H1 (cell line): Measurements from ENCODE around the gene PCNX4. TPM values are rescaled to one million over a fixed set of nuclear protein-coding genes. Genes with fewer than 3 reads are reported as not detected.

ENCODE experiments used
- CTCF ChIA-PET: fragments of 300-600 bp; sonication (Branson Sonifier 250); formaldehyde crosslinking; loops from one replicate; lab custom pipeline; 2021; ENCODE audit not compliant: partially characterized antibody; lab: Charles Lee
- POLR2A ChIA-PET: fragments of 300-600 bp; sonication (Branson Sonifier 250); formaldehyde crosslinking; loops from one replicate; lab custom pipeline; 2021; ENCODE audit warnings: inconsistent platforms; ENCODE audit not compliant: partially characterized antibody; lab: Charles Lee
- DNase-seq, 2 experiments: peaks; one replicate each; pipeline versions ENCODE4 v3.0.0 to v3.0.0-alpha.2; 2010 to 2022; ENCODE audit warnings: low spot score in 2 of 2, low read depth in 1 of 2, mixed read lengths in 1 of 2
- FAIRE-seq: peaks from 2 replicates; lab custom pipeline; 2011; peaks lifted over from hg19 to GRCh38; lab: Jason Lieb, UNC
- H2AFZ ChIP-seq: 2 replicates; pipeline ENCODE4 v1.8.1; 2012; ENCODE audit warnings: low read length, inconsistent platforms
- H2AK5ac ChIP-seq: 2 replicates; pipeline ENCODE4 v1.6.1; 2013; ENCODE audit warnings: low read depth, low read length
- H2BK120ac ChIP-seq: replicated peaks from 2 replicates; pipeline ENCODE3; 2013; ENCODE audit warnings: low read depth, low read length, inconsistent platforms
- H2BK12ac ChIP-seq: 2 replicates; pipeline ENCODE4 v1.6.1; 2013; ENCODE audit warnings: low read depth, low read length
- H2BK15ac ChIP-seq: 2 replicates; pipeline ENCODE4 v1.6.1; 2013; ENCODE audit warnings: low read length
- H2BK20ac ChIP-seq: 2 replicates; pipeline ENCODE4 v1.6.1; 2013; ENCODE audit warnings: low read length
- H2BK5ac ChIP-seq: 2 replicates; pipeline ENCODE4 v1.6.1; 2013; ENCODE audit warnings: low read depth, low read length
- H3K14ac ChIP-seq: 2 replicates; pipeline ENCODE4 v1.6.1; 2013; ENCODE audit warnings: inconsistent platforms; ENCODE audit not compliant: insufficient read length
- H3K18ac ChIP-seq: 2 replicates; pipeline ENCODE4 v1.6.1; 2013; ENCODE audit warnings: low read length; ENCODE audit errors: extremely low read depth
- H3K23ac ChIP-seq: 2 replicates; pipeline ENCODE4 v1.6.1; 2013; ENCODE audit warnings: inconsistent platforms; ENCODE audit not compliant: insufficient read length
- H3K23me2 ChIP-seq: 2 replicates; pipeline ENCODE4 v1.6.1; 2013; ENCODE audit warnings: low read depth, low read length
- H3K27ac ChIP-seq: 2 replicates; pipeline ENCODE4 v1.6.1; 2011; ENCODE audit warnings: low read depth, low read length, inconsistent platforms
- H3K27me3 ChIP-seq, 4 experiments: replicated peaks in 1 of 4; 1 replicate in 1 of 4; 2 replicates in 3 of 4; pipeline versions ENCODE4 v1.6.1 to v1.8.1; 2011 to 2013; ENCODE audit warnings: low read length in 3 of 4, mild to moderate bottlenecking in 3 of 4, inconsistent platforms in 2 of 4, mixed read lengths in 2 of 4, moderate library complexity in 1 of 4; ENCODE audit not compliant: control insufficient read depth in 3 of 4, insufficient read depth in 3 of 4; ENCODE audit errors: extremely low read depth in 1 of 4
- H3K36me3 ChIP-seq, 4 experiments: 2 replicates each; pipeline versions ENCODE4 v1.6.1 to v1.8.1; 2011 to 2013; ENCODE audit warnings: mild to moderate bottlenecking in 4 of 4, low read length in 3 of 4, moderate library complexity in 2 of 4, control low read depth in 1 of 4, inconsistent platforms in 1 of 4; ENCODE audit not compliant: insufficient read depth in 4 of 4, control insufficient read depth in 2 of 4
- H3K4ac ChIP-seq: replicated peaks from 2 replicates; pipeline ENCODE3; 2013; ENCODE audit warnings: low read length, low read depth, mixed read lengths, inconsistent platforms; ENCODE audit not compliant: insufficient read length
- H3K4me1 ChIP-seq, 4 experiments: replicated peaks in 1 of 4; 1 replicate in 1 of 4; 2 replicates in 3 of 4; pipeline versions ENCODE4 v1.6.1 to v1.8.1; 2011 to 2013; ENCODE audit warnings: low read length in 3 of 4, inconsistent platforms in 2 of 4, mixed read lengths in 1 of 4; ENCODE audit not compliant: insufficient read depth in 4 of 4, control insufficient read depth in 3 of 4
- H3K4me2 ChIP-seq, 2 experiments: 2 replicates each; pipeline versions ENCODE4 v1.6.1 to v1.8.1; 2011 to 2013; ENCODE audit warnings: low read depth in 2 of 2, low read length in 2 of 2, control low read depth in 1 of 2, inconsistent platforms in 1 of 2, mild to moderate bottlenecking in 1 of 2; ENCODE audit not compliant: insufficient read depth in 1 of 2
- H3K4me3 ChIP-seq, 4 experiments: fragments of 200-600, 300-600 bp in 1 of 4; sonication (generic), shearing (Covaris generic), sonication (Bioruptor Twin) in 1 of 4; 2 replicates each; pipeline versions ENCODE4 v1.5.1 to v1.8.1; 2011 to 2016; ENCODE audit warnings: low read length in 4 of 4, low read depth in 3 of 4, control low read depth in 2 of 4, inconsistent platforms in 2 of 4, mild to moderate bottlenecking in 2 of 4, mixed read lengths in 1 of 4, moderate library complexity in 1 of 4; ENCODE audit not compliant: insufficient read depth in 2 of 4; ENCODE audit errors: extremely low read depth in 1 of 4
- H3K56ac ChIP-seq: replicated peaks from 2 replicates; pipeline ENCODE3; 2013; ENCODE audit warnings: low read depth, mild to moderate bottlenecking, mixed read lengths, low read length, inconsistent platforms; ENCODE audit not compliant: insufficient read length
- H3K79me1 ChIP-seq: 2 replicates; pipeline ENCODE4 v1.6.1; 2013; ENCODE audit warnings: low read depth, low read length, control low read depth
- H3K79me2 ChIP-seq, 2 experiments: 2 replicates each; pipeline versions ENCODE4 v1.6.1 to v1.8.1; 2012 to 2013; ENCODE audit warnings: low read length in 2 of 2, mild to moderate bottlenecking in 2 of 2, inconsistent platforms in 1 of 2; ENCODE audit not compliant: insufficient read depth in 2 of 2, control insufficient read depth in 1 of 2
- H3K9ac ChIP-seq, 4 experiments: replicated peaks in 1 of 4; 1 replicate in 1 of 4; 2 replicates in 3 of 4; pipeline versions ENCODE4 v1.6.1 to v1.8.1; 2011 to 2013; ENCODE audit warnings: low read depth in 3 of 4, low read length in 3 of 4, control low read depth in 2 of 4, mild to moderate bottlenecking in 2 of 4, moderate library complexity in 2 of 4, inconsistent platforms in 1 of 4; ENCODE audit errors: extremely low read depth in 1 of 4
- H3K9me3 ChIP-seq, 2 experiments: 2 replicates each; pipeline versions ENCODE4 v1.6.1 to v1.8.1; 2012 to 2013; ENCODE audit warnings: mild to moderate bottlenecking in 2 of 2, moderate library complexity in 2 of 2, control low read depth in 1 of 2, inconsistent platforms in 1 of 2, low read depth in 1 of 2, low read length in 1 of 2, mixed read lengths in 1 of 2; ENCODE audit not compliant: insufficient read depth in 2 of 2
- H4K20me1 ChIP-seq, 2 experiments: replicated peaks in 1 of 2; 2 replicates each; pipeline versions ENCODE3 to v1.8.1; 2011 to 2013; ENCODE audit warnings: inconsistent platforms in 2 of 2, low read length in 2 of 2, mild to moderate bottlenecking in 1 of 2; ENCODE audit not compliant: insufficient read depth in 2 of 2, control insufficient read depth in 1 of 2
- H4K5ac ChIP-seq: 2 replicates; pipeline ENCODE4 v1.6.1; 2013; ENCODE audit warnings: low read length, low read depth, mixed read lengths, inconsistent platforms; ENCODE audit not compliant: insufficient read length
- H4K8ac ChIP-seq: 2 replicates; pipeline ENCODE4 v1.8.0; 2013; ENCODE audit warnings: mild to moderate bottlenecking, moderate library complexity, low read length, inconsistent platforms; ENCODE audit not compliant: insufficient read depth; ENCODE audit errors: extremely low read depth
- H4K91ac ChIP-seq: replicated peaks from 2 replicates; pipeline ENCODE3; 2013; ENCODE audit warnings: low read length, mixed read lengths, inconsistent platforms; ENCODE audit not compliant: insufficient read length
- ASH2L ChIP-seq: fragments of 200-600, 300-600 bp; sonication (generic); IDR thresholded peaks from one replicate; pipeline ENCODE4 v1.7.1; 2017; ENCODE audit warnings: low read length
- CBX8 ChIP-seq: fragments of 300-800, 300-1000 bp; sonication (generic); IDR thresholded peaks from 2 replicates; pipeline ENCODE4 v1.7.1; 2016; ENCODE audit warnings: low read depth, low read length, borderline replicate concordance
- JUND ChIP-seq: IDR thresholded peaks from 2 replicates; pipeline ENCODE4 v1.6.1; 2011; ENCODE audit warnings: mild to moderate bottlenecking, improper control_type of control experiment, low read length
- POLR2A ChIP-seq, 2 experiments: IDR thresholded peaks; 1 replicate in 1 of 2; 2 replicates in 1 of 2; pipeline ENCODE4 v1.6.1; 2011; ENCODE audit warnings: low read depth in 2 of 2, low read length in 2 of 2, mild to moderate bottlenecking in 2 of 2; ENCODE audit errors: control extremely low read depth in 1 of 2
- RBBP5 ChIP-seq: IDR thresholded peaks from 2 replicates; pipeline ENCODE4 v1.7.1; 2012; ENCODE audit warnings: low read depth, mild to moderate bottlenecking, inconsistent platforms, low read length, moderate library complexity, borderline replicate concordance
- RFX5 ChIP-seq: IDR thresholded peaks from 2 replicates; pipeline ENCODE4 v1.6.1; 2011; ENCODE audit warnings: low read depth, low read length, improper control_type of control experiment, borderline replicate concordance
- TAF7 ChIP-seq: optimal IDR thresholded peaks from 2 replicates; pipeline ENCODE3; 2011; ENCODE audit warnings: low read depth, mild to moderate bottlenecking, inconsistent platforms, low read length, moderate library complexity, borderline replicate concordance
- TCF12 ChIP-seq: IDR thresholded peaks from 2 replicates; pipeline ENCODE4 v1.6.1; 2011; ENCODE audit warnings: low read depth, mild to moderate bottlenecking, low read length
- USF2 ChIP-seq: IDR thresholded peaks from 2 replicates; pipeline ENCODE4 v1.6.1; 2011; ENCODE audit warnings: low read length, improper control_type of control experiment
- WGBS, 2 experiments: shearing (Covaris generic) in 1 of 2; methylation state at CpG; one replicate each; pipeline versions ENCODE4 v1.1.6 to v1.1.7; 2013 to 2015; ENCODE audit warnings: low lambda C conversion rate in 2 of 2, mixed read lengths in 2 of 2, inconsistent platforms in 1 of 2, low coverage in 1 of 2, missing lambda C conversion rate in 1 of 2; ENCODE audit not compliant: insufficient replicate concordance in 2 of 2, insufficient coverage in 1 of 2, insufficient read length in 1 of 2; ENCODE audit errors: extremely low coverage in 1 of 2, missing lambda C conversion rate in 1 of 2; 5-methylcytosine and 5-hydroxymethylcytosine counted together
- polyA plus RNA-seq, 7 experiments: library from polyadenylated mRNA; depleted of rRNA in 3 of 7; stranded (reverse) in 5 of 7; unstranded in 2 of 7; fragments of >200 nt in 5 of 7; fragments of 200-250 nt in 2 of 7; gene quantifications; 1 replicate in 5 of 7; 2 replicates in 1 of 7; 4 replicates in 1 of 7; pipeline versions ENCODE4 v1.2.1 to v1.2.3, GENCODE V29; 2011 to 2013; ENCODE audit warnings: missing spikeins in 2 of 7, mixed read lengths in 2 of 7
- total RNA-seq: library from RNA; stranded (reverse); fragmentation: NEBNext Ultra II Directional; extraction: Animal tissue kit (Norgen Biotek cat#: 25700); gene quantifications from 2 replicates; pipeline ENCODE4 v1.2.1, GENCODE V29; 2021

PCNX4 gene
- total and polyA plus RNA-seq, 2 of the 8 experiments (the other 6 are each of a cell fraction or from before 2014, with no cell fraction given): 28.4 to 35.5 TPM

- H4K8ac ChIP-seq: no peak overlapping the region
- H2BK20ac ChIP-seq: no peak overlapping the region
- H2AFZ ChIP-seq: no peak overlapping the region; the same call in 1 of the 2 replicates
- no peak overlapping the region for H3K9ac ChIP-seq
- peaks cover 0 to 3% (median 0%) of the 10 kb centered on the region in 4 experiments; a peak in 1 of 7 replicates for H3K4me1 ChIP-seq
- H3K36me3 ChIP-seq: no peaks in the 10 kb centered on the region
- peak overlapping the region in 1 of 4 experiments; percentile 42; a peak in 1 of 8 replicates for H3K4me3 ChIP-seq
- no peak overlapping the region for H3K27ac ChIP-seq
- no peak overlapping the region for H2BK15ac ChIP-seq
- H3K14ac ChIP-seq: no peak overlapping the region
- FAIRE-seq (no peak), DNase-seq (no peak)
- no peak overlapping the region for H2BK12ac ChIP-seq
- WGBS, 2 experiments: 100% methylated on average over 1 of the region's 1 CpG; no CpG with 5 or more reads in 1 of the 2 experiments
- H3K79me2 ChIP-seq: no peaks in the 10 kb centered on the region
- no peaks in the 10 kb centered on the region for H4K20me1 ChIP-seq
- H3K79me1 ChIP-seq: no peaks in the 10 kb centered on the region
- no peak overlapping the region for H4K91ac ChIP-seq
- H3K27me3 ChIP-seq: no peaks in the 10 kb centered on the region
- no peaks in the 10 kb centered on the region for H3K23me2 ChIP-seq
- no peaks in the 10 kb centered on the region for H3K9me3 ChIP-seq
- H2AK5ac ChIP-seq: no peak overlapping the region
- H3K4me2 ChIP-seq: no peak overlapping the region
- H3K56ac ChIP-seq: no peak overlapping the region
- CTCF ChIA-PET: interaction anchor here (0.6 to 8.4 kb wide), 34 partner anchors 9 to 672 kb away, joined by 3 to 80 read pairs (median 4); partner anchors contain the start of genes DHRS7, PPM1A and SIX6
- H3K4ac ChIP-seq: no peak overlapping the region
- no peak overlapping the region for H3K18ac ChIP-seq
- TF ChIP-seq JUND (no peak), TCF12 (no peak), USF2 (no peak), RBBP5 (no peak), RFX5 (no peak), ASH2L (no peak), CBX8 (no peak), TAF7 (no peak), POLR2A (IDR thresholded peaks at IDR 0.05; ENCODE audit: control extremely low read depth in 1 of 2, low read depth in 2 of 2, low read length in 2 of 2) (no peak)
- H4K5ac ChIP-seq: no peak overlapping the region
- H2BK5ac ChIP-seq: no peak overlapping the region
- POLR2A ChIA-PET: no interaction called here
- no peak overlapping the region for H3K23ac ChIP-seq
- H2BK120ac ChIP-seq: no peak overlapping the region
These were observed 92.0 kb downstream of the PCNX4 start for GRCh38 chr14:60183741-60184140.
